Stomach (tissue), 4 donors: Measurements from ENCODE around the gene SESTD1.

ENCODE experiments used
- EP300 ChIP-seq: sonication (generic); formaldehyde crosslinking; IDR thresholded peaks from one replicate; pipeline ENCODE4 v1.6.1; 2017; ENCODE audit warnings: antibody characterized with exemption
- POLR2A ChIP-seq, 4 donors: fragments of 450-650 bp; IDR thresholded peaks; one replicate each; pipeline ENCODE4 v1.6.1; 2016; ENCODE audit warnings: antibody characterized with exemption in 4 of 4, control low read depth in 2 of 4, mild to moderate bottlenecking in 1 of 4, moderate library complexity in 1 of 4
- TF ChIP-seq, protein P1 (sequence below), 7 experiments: fragments of 450-650 bp in 4 of 7; fragments of 200-600 bp in 3 of 7; sonication (generic) in 3 of 7; IDR thresholded peaks; one replicate each; pipeline ENCODE4 v1.5.1; 2016 to 2019; ENCODE audit warnings: antibody characterized with exemption in 7 of 7, control low read depth in 2 of 7, mild to moderate bottlenecking in 1 of 7

DNA sequence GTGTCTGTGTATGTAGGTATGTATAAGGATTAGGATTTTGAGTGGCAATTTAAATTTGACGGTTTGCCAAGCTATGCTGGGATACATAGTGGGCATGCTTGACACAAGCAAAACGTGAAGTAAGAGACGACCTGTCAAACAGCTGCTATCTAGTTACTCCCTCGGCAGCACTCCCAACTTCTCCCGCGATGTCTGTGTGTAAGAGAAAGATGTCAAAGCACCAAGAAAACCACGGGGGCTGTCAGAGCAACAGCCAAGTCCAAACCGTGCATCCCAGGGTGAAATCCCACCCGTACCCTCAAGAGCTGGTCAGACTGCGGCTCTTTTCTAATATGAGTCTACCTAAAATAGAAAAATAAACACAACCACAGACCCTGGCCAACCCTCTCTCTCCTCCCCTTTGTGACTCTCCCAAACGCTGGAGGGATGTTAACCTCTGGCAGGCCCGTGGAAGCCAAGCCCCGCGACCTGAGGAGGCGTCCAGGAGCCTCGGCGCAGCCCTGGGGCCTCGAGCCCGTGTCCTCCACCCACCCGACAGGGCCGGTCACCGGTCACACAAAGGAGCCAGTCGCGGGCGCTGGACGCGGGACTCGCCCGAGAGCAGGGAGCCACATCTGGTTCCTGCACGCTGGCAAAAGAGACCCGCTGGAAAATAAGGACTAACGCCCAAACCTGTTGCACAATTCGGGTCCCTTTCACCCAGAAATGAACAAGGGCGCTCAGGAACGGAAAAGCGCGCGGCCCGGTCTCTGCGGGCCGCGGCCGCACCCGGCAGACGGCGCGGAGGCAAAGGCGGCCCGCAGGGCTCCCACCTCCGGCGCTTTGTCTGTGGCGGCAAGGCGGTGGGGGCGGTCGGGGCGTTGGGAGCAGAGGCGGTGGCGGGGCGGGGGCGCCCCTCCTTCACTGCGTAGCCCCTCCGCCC, 925 bp downstream of the SESTD1 start:
- TF ChIP-seq, protein P1, sequence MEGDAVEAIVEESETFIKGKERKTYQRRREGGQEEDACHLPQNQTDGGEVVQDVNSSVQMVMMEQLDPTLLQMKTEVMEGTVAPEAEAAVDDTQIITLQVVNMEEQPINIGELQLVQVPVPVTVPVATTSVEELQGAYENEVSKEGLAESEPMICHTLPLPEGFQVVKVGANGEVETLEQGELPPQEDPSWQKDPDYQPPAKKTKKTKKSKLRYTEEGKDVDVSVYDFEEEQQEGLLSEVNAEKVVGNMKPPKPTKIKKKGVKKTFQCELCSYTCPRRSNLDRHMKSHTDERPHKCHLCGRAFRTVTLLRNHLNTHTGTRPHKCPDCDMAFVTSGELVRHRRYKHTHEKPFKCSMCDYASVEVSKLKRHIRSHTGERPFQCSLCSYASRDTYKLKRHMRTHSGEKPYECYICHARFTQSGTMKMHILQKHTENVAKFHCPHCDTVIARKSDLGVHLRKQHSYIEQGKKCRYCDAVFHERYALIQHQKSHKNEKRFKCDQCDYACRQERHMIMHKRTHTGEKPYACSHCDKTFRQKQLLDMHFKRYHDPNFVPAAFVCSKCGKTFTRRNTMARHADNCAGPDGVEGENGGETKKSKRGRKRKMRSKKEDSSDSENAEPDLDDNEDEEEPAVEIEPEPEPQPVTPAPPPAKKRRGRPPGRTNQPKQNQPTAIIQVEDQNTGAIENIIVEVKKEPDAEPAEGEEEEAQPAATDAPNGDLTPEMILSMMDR (IDR thresholded peaks at IDR 0.05), result no peak
- no peak for TF ChIP-seq EP300
- no peak for TF ChIP-seq POLR2A (IDR thresholded peaks at IDR 0.05)
